ENCODE measurements around the gene ZNF277. TPM values are rescaled to one million over a fixed set of nuclear protein-coding genes. Genes with fewer than 3 reads are reported as not detected.
A peak's percentile ranks its signal among the peaks of the same experiment; 100 is the strongest.

Gene ZNF277
- total RNA-seq, 1 donor from 2014 or later: 21.6 TPM

- H3K36me3 ChIP-seq: no peaks in the 10 kb centered on the region
- no peaks in the 10 kb centered on the region for H3K27me3 ChIP-seq
- H3K4me3 ChIP-seq: no peak overlapping the region
- intact Hi-C loops (cut with DNase I): no loop called here
- TF ChIP-seq POLR2AphosphoS5 (IDR thresholded peaks at IDR 0.05; ENCODE audit: insufficient read depth in 1 of 2, low read depth in 1 of 2) (no peak), POLR2A (IDR thresholded peaks at IDR 0.05) (no peak)
- TF ChIP-seq, protein P1, sequence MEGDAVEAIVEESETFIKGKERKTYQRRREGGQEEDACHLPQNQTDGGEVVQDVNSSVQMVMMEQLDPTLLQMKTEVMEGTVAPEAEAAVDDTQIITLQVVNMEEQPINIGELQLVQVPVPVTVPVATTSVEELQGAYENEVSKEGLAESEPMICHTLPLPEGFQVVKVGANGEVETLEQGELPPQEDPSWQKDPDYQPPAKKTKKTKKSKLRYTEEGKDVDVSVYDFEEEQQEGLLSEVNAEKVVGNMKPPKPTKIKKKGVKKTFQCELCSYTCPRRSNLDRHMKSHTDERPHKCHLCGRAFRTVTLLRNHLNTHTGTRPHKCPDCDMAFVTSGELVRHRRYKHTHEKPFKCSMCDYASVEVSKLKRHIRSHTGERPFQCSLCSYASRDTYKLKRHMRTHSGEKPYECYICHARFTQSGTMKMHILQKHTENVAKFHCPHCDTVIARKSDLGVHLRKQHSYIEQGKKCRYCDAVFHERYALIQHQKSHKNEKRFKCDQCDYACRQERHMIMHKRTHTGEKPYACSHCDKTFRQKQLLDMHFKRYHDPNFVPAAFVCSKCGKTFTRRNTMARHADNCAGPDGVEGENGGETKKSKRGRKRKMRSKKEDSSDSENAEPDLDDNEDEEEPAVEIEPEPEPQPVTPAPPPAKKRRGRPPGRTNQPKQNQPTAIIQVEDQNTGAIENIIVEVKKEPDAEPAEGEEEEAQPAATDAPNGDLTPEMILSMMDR (IDR thresholded peaks at IDR 0.05): no peak
- H3K27ac ChIP-seq: no peak overlapping the region
- H3K4me1 ChIP-seq: peaks cover 34% of the 10 kb centered on the region
- no peaks in the 10 kb centered on the region for H3K9me3 ChIP-seq
- no peak for DNase-seq (ENCODE audit: extremely low spot score in 2 of 2)
Measured at GRCh38 chr7:112203365-112203739, 3.1 kb upstream of the ZNF277 start.

- intact Hi-C loops (cut with DNase I): no loop called here
- Histone ChIP-seq H3K4me1 (peaks cover 33% of the 10 kb centered on the region), H3K27me3 (no peaks in the 10 kb centered on the region), H3K27ac (peak overlapping the region; percentile 82), H3K4me3 (peak overlapping the region; percentile 83 to 93), H3K9me3 (no peaks in the 10 kb centered on the region), H3K36me3 (no peaks in the 10 kb centered on the region)
- TF ChIP-seq POLR2A (IDR thresholded peaks at IDR 0.05): no peak
- no peak for TF ChIP-seq POLR2AphosphoS5 (IDR thresholded peaks at IDR 0.05; ENCODE audit: insufficient read depth in 1 of 2, low read depth in 1 of 2)
- TF ChIP-seq, protein P1 (IDR thresholded peaks at IDR 0.05): no peak
- no peak for DNase-seq (ENCODE audit: extremely low spot score in 2 of 2)
Measured at GRCh38 chr7:112204499-112205342, 1.8 kb upstream of the ZNF277 start.

DNA sequence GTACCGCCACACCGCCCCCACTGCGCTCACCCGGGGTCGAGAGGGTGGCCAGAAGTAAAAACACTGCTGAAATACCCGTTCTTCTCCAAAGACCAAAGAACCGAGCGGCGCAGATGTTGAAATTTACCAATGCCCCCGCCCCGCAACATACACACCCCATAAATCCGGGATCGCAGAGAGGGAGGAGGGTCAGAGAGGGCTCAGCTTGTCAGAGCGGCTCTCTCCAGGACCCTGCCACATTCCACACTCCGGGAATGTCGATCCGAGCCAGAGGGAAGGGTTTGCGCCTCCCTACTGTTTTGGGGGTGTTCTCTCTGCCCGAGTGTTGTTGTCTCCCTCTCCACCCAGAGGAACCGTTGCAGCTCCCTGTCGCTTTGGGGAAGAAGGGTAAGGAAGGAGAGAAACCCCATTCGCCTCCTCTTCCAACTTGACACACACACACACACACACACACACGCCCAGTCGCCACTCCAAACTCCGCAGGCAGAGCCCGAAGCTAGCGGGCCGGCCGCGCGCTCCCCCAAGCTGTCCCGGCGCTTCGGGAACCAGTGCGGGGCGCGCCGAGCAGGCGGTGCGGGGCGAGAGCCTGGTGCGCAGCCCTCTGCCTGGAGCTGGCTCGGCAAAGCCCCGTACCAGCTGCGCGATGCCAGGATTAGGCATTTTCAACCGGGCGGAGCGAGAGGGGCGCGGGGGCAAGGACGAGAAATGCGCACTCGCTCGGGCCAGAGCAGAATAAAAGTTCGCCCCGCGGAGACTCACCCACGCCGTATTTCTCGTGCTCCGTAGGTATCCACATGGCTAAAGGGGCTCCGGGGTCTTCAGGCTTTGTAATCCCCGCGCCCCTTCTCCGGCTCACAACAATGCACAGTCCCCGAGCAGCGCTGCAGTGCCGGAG, 905 bp upstream of the ZNF277 start:
- TF ChIP-seq POLR2A (IDR thresholded peaks at IDR 0.05): no peak
- TF ChIP-seq, protein P1 (IDR thresholded peaks at IDR 0.05): no peak
- no peak for TF ChIP-seq POLR2AphosphoS5 (IDR thresholded peaks at IDR 0.05; ENCODE audit: insufficient read depth in 1 of 2, low read depth in 1 of 2)
- intact Hi-C loops (cut with DNase I): no loop called here

GRCh38 chr7:112206991-112207592, 597 bp downstream of the ZNF277 start:
- peak overlapping the region; percentile 83 to 93 for H3K4me3 ChIP-seq
- H3K9me3 ChIP-seq: no peaks in the 10 kb centered on the region
- DNase-seq (ENCODE audit: extremely low spot score in 2 of 2): no peak
- intact Hi-C loops (cut with DNase I): no loop called here
- no peaks in the 10 kb centered on the region for H3K27me3 ChIP-seq
- peaks cover 26% of the 10 kb centered on the region for H3K4me1 ChIP-seq
- H3K27ac ChIP-seq: peak overlapping the region; percentile 71
- TF ChIP-seq POLR2AphosphoS5 (IDR thresholded peaks at IDR 0.05; ENCODE audit: insufficient read depth in 1 of 2, low read depth in 1 of 2) (no peak), POLR2A (IDR thresholded peaks at IDR 0.05) (no peak)
- TF ChIP-seq, protein P1 (IDR thresholded peaks at IDR 0.05): no peak
- no peaks in the 10 kb centered on the region for H3K36me3 ChIP-seq

More for the DNA sequence above, 905 bp upstream of the ZNF277 start:
- no peaks in the 10 kb centered on the region for H3K27me3 ChIP-seq
- H3K4me3 ChIP-seq: peak overlapping the region; percentile 83 to 93
- H3K9me3 ChIP-seq: no peaks in the 10 kb centered on the region
- peak overlapping the region; percentile 82 for H3K27ac ChIP-seq
- peak in 1 of 2 donors; percentile 90 for DNase-seq (ENCODE audit: extremely low spot score in 2 of 2)
- H3K4me1 ChIP-seq: peaks cover 33% of the 10 kb centered on the region
- H3K36me3 ChIP-seq: no peaks in the 10 kb centered on the region

All from vagina (tissue), 2 donors.